Kidney epithelial cell (primary cell): Measurements from ENCODE around the gene CKAP5. TPM values are rescaled to one million over a fixed set of nuclear protein-coding genes. Genes with fewer than 3 reads are reported as not detected.

Experiments
- DNase-seq: peaks from one replicate; pipeline ENCODE4 v3.0.0-alpha.2; 2010; ENCODE audit warnings: low read depth
- H3K27me3 ChIP-seq: 2 replicates; pipeline ENCODE4 v1.6.0; 2011; ENCODE audit warnings: low read length; ENCODE audit not compliant: control insufficient read depth, insufficient read depth
- H3K36me3 ChIP-seq: 2 replicates; pipeline ENCODE4 v1.5.1; 2011; ENCODE audit warnings: low read length; ENCODE audit not compliant: control insufficient read depth, insufficient read depth
- H3K4me3 ChIP-seq: 2 replicates; pipeline ENCODE4 v1.5.1; 2011; ENCODE audit warnings: low read depth, mild to moderate bottlenecking, control low read depth, low read length
- CTCF ChIP-seq: IDR thresholded peaks from 2 replicates; pipeline ENCODE4 v1.5.1; 2011; ENCODE audit warnings: mild to moderate bottlenecking, moderate library complexity, low read length, control low read depth, inconsistent platforms; ENCODE audit not compliant: insufficient read depth, poor library complexity, severe bottlenecking
- total RNA-seq: library from RNA; depleted of rRNA; stranded (reverse); fragments of >200 nt; gene quantifications from 2 replicates; pipeline ENCODE4 v1.2.3, GENCODE V29; 2015

CKAP5 gene
- total RNA-seq, 1 donor from 2014 or later, result 44.6 TPM

GRCh38 chr11:46879056-46879585 lies 33.0 kb upstream of the CKAP5 start:
- TF ChIP-seq CTCF, result no peak
- H3K36me3 ChIP-seq, result peaks cover 2% of the 10 kb centered on the region
- DNase-seq, result no peak
- no peak overlapping the region for H3K4me3 ChIP-seq
- H3K27me3 ChIP-seq, result no peaks in the 10 kb centered on the region

GRCh38 chr11:46877580-46877979 lies 31.5 kb upstream of the CKAP5 start:
- DNase-seq, result no peak
- Histone ChIP-seq H3K4me3 (no peak overlapping the region), H3K27me3 (no peaks in the 10 kb centered on the region), H3K36me3 (peaks cover 2% of the 10 kb centered on the region)
- no peak for TF ChIP-seq CTCF

GRCh38 chr11:46876471-46876870 lies 30.4 kb upstream of the CKAP5 start:
- no peak for TF ChIP-seq CTCF
- no peak overlapping the region for H3K4me3 ChIP-seq
- peaks cover 2% of the 10 kb centered on the region for H3K36me3 ChIP-seq
- H3K27me3 ChIP-seq, result no peaks in the 10 kb centered on the region
- DNase-seq, result no peak

GRCh38 chr11:46874586-46874985 lies 28.5 kb upstream of the CKAP5 start:
- no peak for TF ChIP-seq CTCF
- no peak for DNase-seq
- H3K36me3 ChIP-seq, result peaks cover 2% of the 10 kb centered on the region

GRCh38 chr11:46868912-46869311 lies 22.8 kb upstream of the CKAP5 start:
- Histone ChIP-seq H3K4me3 (no peak overlapping the region), H3K36me3 (no peaks in the 10 kb centered on the region), H3K27me3 (no peaks in the 10 kb centered on the region)
- DNase-seq, result no peak
- no peak for TF ChIP-seq CTCF

More at GRCh38 chr11:46874586-46874985, 28.5 kb upstream of the CKAP5 start:
- Histone ChIP-seq H3K27me3 (no peaks in the 10 kb centered on the region), H3K4me3 (no peak overlapping the region)

GRCh38 chr11:46865340-46865739 lies 19.3 kb upstream of the CKAP5 start:
- no peak for TF ChIP-seq CTCF
- no peak overlapping the region for H3K4me3 ChIP-seq
- no peak for DNase-seq
- no peaks in the 10 kb centered on the region for H3K27me3 ChIP-seq
- H3K36me3 ChIP-seq, result no peaks in the 10 kb centered on the region
